ENCODE results near the gene EID2. TPM values are rescaled to one million over a fixed set of nuclear protein-coding genes. Genes with fewer than 3 reads are reported as not detected.
A peak's percentile ranks its signal among the peaks of the same experiment; 100 is the strongest.

Gene EID2
- total and polyA plus RNA-seq, 11 donors: 7.1 to 16.5 (median 12.9) TPM

GRCh38 chr19:39500543-39500942 is 39.4 kb downstream of the EID2 start:
- DNase-seq (no peak), ATAC-seq (no peak)
- intact Hi-C loops (cut with DNase I): no loop called here
- no peak overlapping the region for H3K27ac ChIP-seq
- peaks cover 3 to 27% (median 15%) of the 10 kb centered on the region in 12 donors for H3K4me1 ChIP-seq
- no peak for TF ChIP-seq CTCF (IDR thresholded peaks at IDR 0.05)
- TF ChIP-seq POLR2A (IDR thresholded peaks at IDR 0.05): no peak
- H3K9me3 ChIP-seq: no peaks in the 10 kb centered on the region
- H3K36me3 ChIP-seq: no peaks in the 10 kb centered on the region
- no peak overlapping the region for H3K4me3 ChIP-seq
- WGBS, 4 donors: 21 to 32% (median 27%) methylated on average over 4 of the region's 4 CpGs
- peaks cover 38 to 91% (median 69%) of the 10 kb centered on the region in 9 donors for H3K27me3 ChIP-seq

GRCh38 chr19:39499932-39500331 is 40.0 kb downstream of the EID2 start:
- WGBS, 4 donors: 72 to 77% (median 75%) methylated on average over 8 of the region's 8 CpGs
- Histone ChIP-seq H3K4me3 (no peak overlapping the region), H3K9me3 (no peaks in the 10 kb centered on the region), H3K4me1 (peaks cover 3 to 27% (median 15%) of the 10 kb centered on the region in 12 donors), H3K27ac (no peak overlapping the region), H3K27me3 (peaks cover 33 to 85% (median 67%) of the 10 kb centered on the region in 9 donors), H3K36me3 (no peaks in the 10 kb centered on the region)
- intact Hi-C loops (cut with DNase I): loop anchor here in 1 of 10 donors (5.0 kb wide), 1 partner anchor 32 kb away; the partner anchor contains the start of gene EID2B
- no peak for DNase-seq
- ATAC-seq: no peak
- TF ChIP-seq POLR2A (IDR thresholded peaks at IDR 0.05): no peak
- no peak for TF ChIP-seq CTCF (IDR thresholded peaks at IDR 0.05)

GRCh38 chr19:39498798-39499642 is 40.9 kb downstream of the EID2 start, which contains the start of gene DLL3:
Gene DLL3 (plus strand): TSS chr19:39498947. CDS start chr19:39498975, 28 bp downstream.
- Histone ChIP-seq H3K4me3 (peak within 1 kb of the TSS in 4 of 12 donors; percentile 8 to 16 (median 12)), H3K36me3 (no peaks in the 10 kb centered on the region), H3K27me3 (peaks cover 33 to 75% (median 59%) of the 10 kb centered on the region in 9 donors), H3K4me1 (peaks cover 3 to 27% (median 15%) of the 10 kb centered on the region in 12 donors), H3K27ac (no peak within 1 kb of the TSS), H3K9me3 (no peaks in the 10 kb centered on the region)
- intact Hi-C loops (cut with DNase I): loop anchor here in 1 of 10 donors (5.0 kb wide), 1 partner anchor 33 kb away; the partner anchor contains the start of gene EID2B
- DNase-seq (no peak), ATAC-seq (peak in 1 of 4 donors; percentile 9)
- WGBS, 4 donors: 1 to 3% (median 2%) methylated on average over 25 to 60 of the region's 60 CpGs
- TF ChIP-seq POLR2A (IDR thresholded peaks at IDR 0.05) (no peak), CTCF (IDR thresholded peaks at IDR 0.05) (no peak)
